NCI-H1105 (cell line): Measurements from ENCODE around the gene GRID1.

Source experiments
- DNase-seq: peaks from one replicate; lab custom pipeline; 2025; lab: John Stamatoyannopoulos, UW

GRID1 gene

DNA sequence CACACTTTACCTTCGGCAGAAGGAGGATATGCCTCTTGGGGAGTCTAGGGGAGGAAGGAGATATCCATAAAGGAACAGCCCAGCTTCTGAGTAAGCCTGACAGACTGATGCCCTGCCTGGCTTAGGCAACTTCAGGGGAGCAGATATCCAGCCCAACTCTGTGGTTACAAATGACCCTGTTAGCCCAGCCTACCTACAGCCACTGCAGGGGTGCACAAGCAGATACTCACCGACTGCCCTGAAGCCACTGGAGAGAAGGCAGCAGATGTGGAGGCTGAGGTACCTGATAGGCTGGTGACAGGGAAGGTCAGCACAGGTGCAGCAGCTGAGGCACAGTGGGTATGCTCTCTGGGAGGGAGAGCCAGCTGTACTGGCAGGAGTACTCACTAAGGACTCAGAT, 770.2 kb downstream of the GRID1 start:
- DNase-seq, result no peak

DNA sequence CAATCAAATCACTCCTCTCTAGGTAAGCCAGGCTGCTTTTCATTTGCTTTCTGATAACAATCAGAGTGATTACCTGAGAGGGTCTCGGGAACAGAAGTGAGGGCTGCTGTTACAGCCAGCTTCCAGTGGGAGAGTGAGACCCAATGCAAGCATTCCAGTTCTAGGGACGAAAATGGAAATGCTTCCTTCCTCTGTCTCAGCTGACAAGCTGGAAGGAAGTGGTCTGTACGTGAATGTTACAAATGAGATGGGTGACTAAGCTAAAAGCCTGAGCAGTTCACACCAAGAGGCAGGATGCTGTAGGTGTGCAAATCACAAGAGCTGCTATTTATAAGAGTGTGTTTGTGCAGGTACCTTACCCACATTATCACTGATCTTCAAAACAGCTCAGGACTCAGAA, 772.4 kb downstream of the GRID1 start:
- DNase-seq, result no peak

DNA sequence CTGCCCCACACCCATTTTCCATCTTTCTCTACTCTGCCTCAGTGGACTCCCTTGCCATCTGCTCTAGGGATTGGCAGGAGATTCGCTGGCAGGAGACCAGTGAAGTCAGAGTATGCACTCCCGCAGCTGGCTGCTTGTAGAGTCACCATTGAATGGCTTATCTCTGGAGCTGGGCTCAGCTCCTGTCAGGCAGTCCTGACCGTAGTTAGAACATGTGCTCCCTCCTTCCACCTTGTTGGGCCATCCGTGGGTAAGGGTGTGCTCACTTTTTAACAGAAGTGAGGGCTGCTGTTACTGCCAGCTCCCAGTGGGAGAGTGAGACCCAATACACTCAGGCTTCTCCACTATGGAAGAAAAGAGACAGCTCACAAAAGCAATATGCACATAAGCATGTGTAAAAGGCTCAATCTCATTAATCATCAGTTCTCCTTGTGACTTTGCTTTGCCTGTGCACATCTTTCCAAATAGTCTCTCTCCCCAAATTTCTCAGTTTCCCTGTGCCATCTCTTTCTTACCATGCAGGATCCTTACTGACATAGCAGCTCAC, 773.3 kb downstream of the GRID1 start:
- DNase-seq, result no peak

DNA sequence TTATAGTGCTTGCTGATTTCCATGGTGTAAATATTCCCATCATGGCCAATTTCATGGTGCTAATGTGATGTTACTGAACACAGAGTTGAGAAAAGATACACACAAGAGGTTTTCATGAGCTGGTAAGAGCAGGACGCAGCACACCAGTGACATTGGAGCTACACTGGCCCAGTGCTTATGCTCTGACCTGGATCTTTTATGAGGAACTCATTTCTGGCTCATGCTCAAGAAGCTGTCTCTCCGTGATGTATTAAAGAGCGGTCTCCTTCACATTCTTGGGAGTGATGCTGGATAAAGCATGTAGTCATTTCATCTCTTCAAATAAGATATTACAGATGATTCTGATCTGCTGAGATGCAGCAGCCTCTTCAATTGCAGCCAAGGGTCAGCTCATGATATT, 785.2 kb downstream of the GRID1 start:
- DNase-seq, result no peak

DNA sequence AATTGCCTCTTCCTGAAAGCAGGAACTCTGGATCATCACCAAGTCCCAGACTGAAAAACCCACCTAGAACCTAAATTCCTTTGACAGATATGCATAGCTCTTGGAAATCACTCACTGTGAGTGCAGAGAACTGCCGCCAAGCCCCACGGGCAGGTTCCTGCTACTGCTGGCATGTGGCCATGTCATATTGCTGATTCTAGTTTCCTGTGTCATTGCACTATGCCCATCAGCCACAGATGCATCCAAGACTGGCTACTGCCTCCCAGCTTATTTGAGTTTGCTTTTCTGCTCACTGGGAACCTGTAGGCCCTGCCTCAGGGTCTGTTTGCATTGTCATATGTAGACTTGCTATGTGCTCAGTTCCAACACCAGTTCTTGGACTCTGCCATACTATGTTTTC, 786.0 kb downstream of the GRID1 start:
- no peak for DNase-seq

DNA sequence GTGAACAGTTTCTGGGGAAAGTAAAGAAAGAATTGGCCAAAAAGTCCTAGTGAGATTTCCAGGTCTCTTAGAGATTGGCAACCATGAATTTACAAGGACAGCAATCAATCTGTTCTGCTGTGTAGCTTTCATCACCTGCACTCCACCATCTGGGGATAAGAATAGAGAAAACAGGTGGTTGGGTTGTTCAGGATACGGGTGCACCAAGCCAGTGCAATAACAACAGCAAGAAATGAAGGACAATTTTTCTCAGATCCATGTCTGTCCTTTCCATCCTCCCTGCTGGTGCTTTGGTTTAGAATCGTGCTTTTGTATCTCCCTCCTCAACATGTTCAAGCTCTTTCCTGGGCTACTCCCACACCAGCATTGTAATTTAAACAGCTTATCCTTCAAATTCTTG, 787.7 kb downstream of the GRID1 start:
- DNase-seq, result no peak

DNA sequence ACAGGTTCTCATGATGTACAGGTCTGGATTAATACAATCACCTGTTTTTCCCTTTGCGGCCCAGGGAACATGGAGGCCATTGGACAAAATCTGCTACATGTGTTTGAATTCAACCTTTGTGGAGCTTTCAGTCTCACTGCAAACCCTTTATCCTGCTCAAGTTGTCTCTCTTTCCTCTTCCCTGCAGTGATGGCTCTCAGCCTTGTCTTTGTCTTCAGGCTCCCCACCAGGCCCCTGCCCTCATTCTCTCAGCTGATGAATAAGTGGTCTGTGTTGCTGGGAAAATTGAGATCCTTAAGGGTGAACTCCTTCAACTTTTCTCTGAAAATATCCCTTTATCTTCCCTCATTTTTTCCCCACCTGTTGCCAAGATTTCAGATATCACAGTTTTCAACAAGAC, 791.2 kb downstream of the GRID1 start:
- DNase-seq, result no peak

DNA sequence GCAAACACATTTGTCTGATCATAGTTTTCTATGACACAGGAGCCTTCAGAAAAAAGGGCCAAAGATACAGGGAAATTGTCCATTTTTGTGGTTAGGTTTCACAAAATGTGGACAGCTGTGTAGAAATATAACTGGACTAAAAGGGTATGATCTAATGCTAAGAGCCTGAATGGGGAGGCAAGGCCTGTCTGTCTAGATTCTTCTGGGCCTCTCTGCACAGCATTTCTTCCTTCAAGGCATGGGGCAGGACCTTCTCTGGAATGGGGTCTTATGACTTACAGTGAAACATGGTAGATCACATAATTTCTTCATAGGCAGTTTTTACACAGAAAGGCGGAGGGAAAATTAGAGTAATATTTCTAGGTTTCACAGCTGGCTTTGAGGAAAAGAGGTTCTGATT, 795.7 kb downstream of the GRID1 start:
- DNase-seq, result no peak

DNA sequence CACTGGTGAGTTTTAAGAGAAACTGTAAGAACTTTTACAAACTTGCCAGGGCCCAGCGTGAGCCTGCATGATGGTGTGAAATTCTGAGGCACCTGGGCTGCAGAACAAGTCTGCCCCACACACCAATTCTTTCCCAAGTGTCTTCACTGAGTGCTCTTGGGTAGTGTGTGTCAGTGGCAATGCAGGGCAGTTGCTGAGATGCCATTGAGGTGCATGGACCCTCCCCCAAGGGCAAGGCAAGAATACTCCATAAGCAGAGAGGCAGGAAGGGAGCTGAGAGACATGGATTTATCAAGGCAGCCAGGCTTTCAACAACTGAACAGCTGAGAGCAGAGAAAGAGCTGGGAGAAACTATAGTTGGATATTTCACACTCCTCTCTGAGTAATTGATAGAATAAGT, 801.2 kb downstream of the GRID1 start:
- DNase-seq, result no peak

DNA sequence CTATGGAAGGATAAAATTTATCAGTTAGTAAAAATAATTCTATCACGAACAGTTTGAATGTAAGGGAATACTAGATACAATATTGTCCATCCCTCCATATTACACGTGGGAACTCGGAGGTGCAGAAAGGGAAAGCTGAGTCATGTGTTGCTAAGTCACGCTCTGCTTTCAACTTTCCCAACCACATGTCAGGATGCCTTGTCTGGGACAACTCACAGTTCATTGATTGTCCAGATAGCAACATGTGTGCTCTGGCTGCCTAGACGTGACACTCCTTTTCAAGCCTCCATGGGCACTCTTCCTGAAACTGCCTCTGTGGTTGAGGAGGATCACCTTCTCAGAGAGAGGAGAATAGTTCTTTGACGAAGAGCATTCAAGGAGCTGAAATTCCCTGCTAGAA, 808.1 kb downstream of the GRID1 start:
- no peak for DNase-seq

DNA sequence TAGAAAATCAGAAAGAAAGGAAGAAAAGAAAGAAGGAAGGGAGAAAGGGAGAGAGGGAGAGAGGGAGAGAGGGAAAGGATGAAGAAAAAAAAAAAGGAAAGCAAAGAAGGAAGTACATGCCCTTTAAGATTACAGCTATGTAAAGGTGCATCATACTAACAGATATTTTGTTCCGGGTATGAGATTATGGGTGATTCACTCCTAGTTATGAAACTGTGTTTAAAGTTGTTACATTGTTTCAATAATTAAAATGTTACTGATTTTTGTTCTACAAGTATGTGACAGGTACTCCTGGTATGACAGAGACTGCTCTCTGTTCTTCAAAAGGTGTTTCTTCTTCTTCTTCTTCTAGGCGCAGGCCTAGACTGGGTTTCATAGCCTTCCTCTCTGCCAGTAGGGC, 808.9 kb downstream of the GRID1 start:
- DNase-seq, result no peak

DNA sequence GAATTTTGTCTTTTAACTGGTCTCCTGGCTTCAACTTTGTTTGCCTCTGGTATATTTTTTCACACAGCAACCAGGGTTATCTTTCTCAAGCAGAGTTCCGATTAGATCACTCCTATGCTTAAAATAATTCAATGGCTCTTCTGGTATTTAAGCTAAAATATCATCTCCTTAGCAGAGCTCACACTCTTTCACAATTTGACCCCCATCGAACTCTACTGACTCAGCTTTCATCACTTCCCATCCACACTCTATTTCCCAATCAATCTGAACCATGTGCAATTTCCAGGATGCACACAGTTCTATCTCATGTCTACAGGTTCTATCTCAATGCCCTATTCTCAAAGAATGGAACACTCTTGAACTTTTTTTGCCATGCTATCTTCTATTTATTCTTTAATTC, 809.5 kb downstream of the GRID1 start:
- no peak for DNase-seq
